ENCODE results near the gene BRD3OS. TPM values are rescaled to one million over a fixed set of nuclear protein-coding genes. Genes with fewer than 3 reads are reported as not detected.

The BRD3OS gene
- total RNA-seq, 1 donor from 2014 or later: 14.5 TPM

DNA sequence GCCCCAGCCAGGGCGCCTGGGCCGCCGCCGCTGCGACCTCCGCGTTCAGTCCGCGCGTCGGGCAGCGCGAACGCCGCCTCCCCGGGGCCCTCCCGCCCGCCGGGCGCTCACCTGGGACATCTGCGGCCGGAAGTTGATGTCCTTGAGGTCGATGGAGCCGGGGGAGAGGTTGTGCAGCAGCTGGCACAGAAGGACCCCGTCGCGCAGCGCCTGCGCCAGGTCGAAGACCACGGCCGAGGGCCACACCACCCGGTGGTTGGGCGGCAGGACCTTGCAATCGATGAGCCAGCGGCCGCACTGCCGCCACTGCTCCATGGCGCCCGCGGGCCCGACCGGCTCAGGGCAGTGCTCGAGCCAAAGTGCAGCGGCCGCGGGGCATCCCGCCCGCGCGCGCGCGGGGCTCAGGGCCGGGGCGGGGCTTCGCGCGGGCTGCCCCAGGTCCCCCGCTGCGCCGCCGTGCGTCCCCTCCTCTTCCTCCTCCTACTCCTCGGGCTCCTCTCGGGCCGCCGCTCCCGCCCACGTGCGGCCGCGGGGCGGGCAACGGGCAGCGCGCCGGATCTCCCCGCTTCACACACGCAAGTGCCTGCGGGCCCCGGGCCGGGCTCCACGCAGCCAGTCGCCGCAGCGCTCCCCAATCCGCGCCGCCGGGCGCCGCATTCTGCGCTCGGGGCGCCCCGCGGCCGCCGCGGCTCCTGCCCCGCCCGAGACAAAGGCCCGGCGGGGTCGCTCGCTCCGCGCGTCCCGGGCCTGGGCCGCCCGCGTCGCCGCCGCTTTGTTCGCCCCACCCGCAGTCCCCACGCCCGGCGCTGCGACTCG is 33.1 kb upstream of the BRD3OS start, which contains the start of gene VAV2:
Gene VAV2, minus strand, starts transcription at position 361 of the 816 bp plus-strand sequence. Its CDS starts 46 bp downstream, at position 315.
- Mint-ChIP-seq H3K27me3 (ENCODE audit: insufficient read depth) (peaks cover 19% of the 10 kb centered on the region), H3K27ac (no peak within 1 kb of the TSS), H3K4me3 (peak within 1 kb of the TSS; percentile 72), H3K9me3 (no peaks in the 10 kb centered on the region), H3K4me1 (ENCODE audit: low read depth) (no peaks in the 10 kb centered on the region), H3K36me3 (ENCODE audit: low read depth) (no peaks in the 10 kb centered on the region)
- intact Hi-C loops (cut with micrococcal nuclease): loop anchor here (1.0 to 5.0 kb wide), 5 partner anchors 33 to 575 kb away; partner anchors contain the start of genes BRD3, BRD3OS, CACFD1 and REXO4
- DNase-seq (ENCODE audit: low spot score): peak; percentile 44

DNA sequence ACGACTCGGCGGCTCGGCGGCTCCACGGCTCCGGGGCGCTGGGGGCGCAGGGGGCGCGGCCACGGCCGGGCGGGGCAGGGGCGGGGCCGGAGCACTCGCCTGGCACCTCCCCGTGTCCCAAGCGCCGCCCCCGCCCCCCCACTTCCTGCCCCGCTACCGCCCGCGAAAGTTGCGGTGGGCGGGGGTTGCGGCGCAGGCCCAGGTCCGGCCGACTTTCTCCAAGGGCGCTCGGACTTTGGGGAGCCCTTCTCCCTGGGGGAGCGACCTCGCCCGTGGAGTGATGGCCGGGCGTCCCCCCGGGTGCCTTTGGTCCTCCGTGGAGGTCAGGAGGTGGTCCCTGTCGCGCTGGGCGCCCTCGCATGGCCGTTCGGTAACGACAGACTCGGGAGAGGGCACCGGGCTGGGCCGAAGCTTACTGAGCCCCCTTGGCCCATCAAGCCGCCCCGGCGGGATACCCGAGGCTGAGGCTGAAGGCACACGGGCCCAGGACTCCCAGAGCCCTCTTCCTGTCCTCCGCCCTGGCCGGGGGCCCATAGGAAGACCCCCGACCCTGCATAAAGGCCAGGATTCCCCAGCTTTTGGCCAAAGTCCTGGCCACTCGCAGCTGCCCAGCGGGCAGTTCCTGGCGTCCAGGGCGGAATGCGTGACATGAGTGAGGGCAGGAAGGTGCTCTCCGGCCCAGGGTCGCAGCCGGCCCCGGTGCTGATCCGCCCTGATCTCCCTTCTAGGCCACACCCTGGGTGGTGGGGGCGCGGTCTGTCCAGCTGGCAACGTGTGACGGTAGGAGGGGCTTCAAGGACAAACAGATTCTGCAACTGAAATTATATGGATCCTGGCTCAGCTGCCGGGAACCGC is 32.3 kb upstream of the BRD3OS start:
- H3K4me3 Mint-ChIP-seq: peak overlapping the region; percentile 72

DNA sequence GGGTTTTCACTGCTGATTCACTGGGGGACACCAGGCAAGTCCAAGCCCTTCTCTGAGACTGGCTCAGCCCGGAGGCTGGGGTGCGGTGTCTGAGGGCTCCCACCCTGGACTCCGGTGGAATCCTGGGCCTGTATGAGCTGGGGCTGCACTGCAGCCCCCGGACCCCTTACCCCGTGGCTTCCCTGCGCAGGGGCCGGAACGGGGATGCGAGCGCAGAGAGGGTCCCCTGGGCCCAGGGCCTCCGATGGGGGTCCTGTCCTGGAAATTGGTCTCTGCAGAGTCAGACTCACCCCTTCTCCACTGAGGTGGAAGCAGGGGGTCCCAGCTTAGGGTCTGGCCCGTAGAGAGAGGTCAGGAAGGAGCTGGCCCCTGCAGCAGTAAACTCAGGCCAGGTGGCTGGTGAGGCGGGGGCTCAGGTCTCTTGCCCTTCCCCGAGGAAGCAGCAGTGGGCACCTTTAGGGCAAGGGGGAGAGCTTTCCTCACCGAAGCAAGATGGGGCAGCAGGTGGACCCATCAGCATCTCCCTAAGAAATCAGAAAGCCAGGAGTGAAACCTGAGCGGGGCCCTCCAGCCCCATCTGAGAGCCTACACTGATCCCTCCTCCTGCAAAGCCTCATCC is 31.5 kb upstream of the BRD3OS start:
- Mint-ChIP-seq H3K27me3 (ENCODE audit: insufficient read depth) (peaks cover 19% of the 10 kb centered on the region), H3K27ac (no peak overlapping the region), H3K4me1 (ENCODE audit: low read depth) (no peaks in the 10 kb centered on the region), H3K4me3 (peak overlapping the region; percentile 70), H3K36me3 (ENCODE audit: low read depth) (no peaks in the 10 kb centered on the region), H3K9me3 (no peaks in the 10 kb centered on the region)
- no peak for DNase-seq (ENCODE audit: low spot score)
- intact Hi-C loops (cut with micrococcal nuclease): loop anchor here (1.0 to 5.0 kb wide), 5 partner anchors 106 to 576 kb away; partner anchors contain the start of genes CACFD1 and REXO4

More for the DNA sequence above, 32.3 kb upstream of the BRD3OS start:
- DNase-seq (ENCODE audit: low spot score): peak; percentile 49
- Mint-ChIP-seq H3K9me3 (no peaks in the 10 kb centered on the region), H3K27me3 (ENCODE audit: insufficient read depth) (peaks cover 19% of the 10 kb centered on the region), H3K36me3 (ENCODE audit: low read depth) (no peaks in the 10 kb centered on the region), H3K27ac (no peak overlapping the region), H3K4me1 (ENCODE audit: low read depth) (no peaks in the 10 kb centered on the region)
- intact Hi-C loops (cut with micrococcal nuclease): loop anchor here (1.0 to 5.0 kb wide), 5 partner anchors 32 to 576 kb away; partner anchors contain the start of genes BRD3, BRD3OS, CACFD1 and REXO4

DNA sequence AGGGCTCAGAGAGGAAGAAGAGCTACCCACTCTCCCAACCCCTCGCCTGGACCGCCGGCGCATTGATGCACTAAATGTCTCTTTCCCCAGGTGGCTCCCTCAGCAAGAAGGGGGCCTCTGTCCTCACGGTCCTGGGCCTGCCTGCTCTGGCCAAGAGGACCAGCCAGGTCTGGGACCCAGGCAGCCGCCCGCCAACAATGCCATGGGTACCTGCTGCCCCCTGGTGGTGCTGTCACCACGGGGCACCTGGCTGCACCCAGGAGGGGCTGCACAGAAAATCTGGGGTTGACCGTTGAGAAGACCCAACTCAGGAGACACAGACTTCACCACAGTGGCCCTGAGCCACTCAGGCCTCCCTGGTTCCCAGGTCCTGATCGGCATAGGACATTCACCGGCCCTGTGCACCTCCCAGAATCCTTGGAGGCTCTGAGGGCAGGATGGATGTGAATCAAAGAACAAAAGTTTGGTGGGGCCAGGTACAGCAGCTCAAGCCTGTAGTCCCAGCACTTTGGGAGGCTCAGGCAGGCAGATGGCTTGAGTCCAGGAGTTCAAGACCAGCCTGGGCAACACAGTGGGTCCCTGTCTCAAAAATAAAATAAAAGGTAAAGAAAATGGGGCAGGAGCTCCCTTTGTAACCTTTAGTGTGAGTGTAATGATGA is 30.8 kb upstream of the BRD3OS start:
- Mint-ChIP-seq H3K36me3 (ENCODE audit: low read depth) (no peaks in the 10 kb centered on the region), H3K27me3 (ENCODE audit: insufficient read depth) (peaks cover 19% of the 10 kb centered on the region), H3K4me3 (peak overlapping the region; percentile 70), H3K4me1 (ENCODE audit: low read depth) (no peaks in the 10 kb centered on the region), H3K9me3 (no peaks in the 10 kb centered on the region), H3K27ac (no peak overlapping the region)
- DNase-seq (ENCODE audit: low spot score): peak; percentile 51
- intact Hi-C loops (cut with micrococcal nuclease): loop anchor here (1.0 to 5.0 kb wide), 4 partner anchors 105 to 577 kb away; partner anchors contain the start of gene REXO4

DNA sequence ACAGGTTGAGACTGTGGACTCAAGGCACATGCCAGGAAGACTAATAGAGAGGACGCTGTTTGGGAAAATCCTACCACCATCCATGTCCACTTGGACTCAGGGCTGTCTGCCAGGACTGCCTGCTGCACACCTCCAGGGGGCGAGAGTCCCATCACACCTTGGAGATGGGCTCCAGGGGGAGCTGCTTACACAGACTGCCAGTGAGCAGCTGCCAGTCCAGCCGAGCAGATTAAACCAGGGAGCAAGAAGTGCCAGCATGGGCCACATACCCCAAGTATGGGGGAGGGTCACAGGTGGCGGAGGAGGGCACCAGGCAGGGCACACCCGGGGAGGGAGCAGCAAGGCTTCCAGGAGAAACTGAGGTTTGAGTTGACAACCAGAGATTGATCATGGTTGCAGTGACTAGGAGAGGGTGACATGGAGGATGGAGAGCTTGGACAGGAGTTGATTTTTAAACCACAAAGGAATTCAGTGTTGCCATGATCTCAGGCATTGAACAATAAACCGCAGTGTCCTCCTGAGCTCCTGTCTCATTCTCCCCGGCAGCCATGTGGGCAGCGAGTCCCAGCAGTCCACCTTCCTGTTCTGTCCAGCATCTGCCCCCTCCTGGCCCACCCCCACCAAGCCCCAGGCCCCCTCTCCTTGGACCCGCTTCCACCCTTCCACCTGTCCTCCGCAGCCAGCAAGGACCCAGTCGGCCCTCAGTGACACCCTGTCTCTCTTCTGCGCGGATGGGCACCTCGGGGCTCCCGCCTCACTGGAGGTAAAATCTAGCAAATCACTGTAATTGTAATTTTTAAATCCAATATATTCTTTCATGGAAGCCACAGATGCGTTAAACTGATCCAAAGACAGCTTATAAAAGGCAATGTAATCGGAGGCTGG is 30.0 kb upstream of the BRD3OS start:
- intact Hi-C loops (cut with micrococcal nuclease): no loop called here
- no peak overlapping the region for H3K27ac Mint-ChIP-seq
- H3K4me3 Mint-ChIP-seq: no peak overlapping the region

DNA sequence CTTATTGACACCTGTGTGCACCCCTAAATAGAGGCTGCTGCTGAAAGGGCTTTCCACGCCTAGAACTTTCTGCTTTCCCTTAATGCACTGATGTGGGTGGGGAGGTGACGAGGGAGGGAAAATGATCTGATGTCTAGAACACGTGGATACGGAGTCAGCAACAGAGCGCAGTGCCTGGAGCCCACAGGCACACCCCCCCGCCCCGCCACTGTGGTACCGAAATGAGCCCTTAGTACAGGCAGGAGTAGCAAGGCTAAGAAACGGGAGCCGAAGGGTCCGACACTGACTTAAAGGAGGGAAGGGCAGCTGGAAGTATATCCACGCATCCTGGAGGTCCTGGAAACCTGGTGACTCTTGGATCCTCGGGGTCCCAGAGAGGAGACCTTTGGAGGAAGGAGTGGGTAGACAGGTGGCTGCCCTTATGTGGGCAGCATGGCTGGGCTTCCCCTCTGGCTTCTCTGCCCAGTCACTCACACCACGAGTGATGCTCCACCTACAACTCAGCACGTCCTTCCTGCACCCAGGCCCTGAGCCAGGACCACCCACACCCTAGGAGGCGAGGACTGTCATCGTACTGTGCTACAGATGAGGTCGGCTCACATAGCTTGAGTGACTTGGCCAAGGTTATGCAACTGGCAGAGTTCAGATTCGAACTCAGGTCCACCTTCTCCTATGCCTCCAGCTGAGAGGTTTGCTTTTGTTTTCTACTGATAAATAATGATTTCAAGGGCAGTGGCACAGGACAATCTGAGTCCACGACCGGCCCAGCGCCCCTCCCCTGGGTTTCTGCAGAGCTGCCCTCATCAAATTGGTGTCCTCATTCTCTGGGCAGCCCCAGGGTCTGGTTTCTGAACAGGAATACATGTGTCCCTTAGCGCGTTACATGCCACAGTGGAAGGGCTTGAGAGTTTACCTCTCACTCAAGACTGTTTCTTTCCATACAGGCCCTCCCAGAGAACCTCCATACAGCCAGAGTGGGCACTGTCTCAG is 28.5 kb upstream of the BRD3OS start:
- Mint-ChIP-seq H3K27ac (no peak overlapping the region), H3K27me3 (ENCODE audit: insufficient read depth) (peaks cover 3% of the 10 kb centered on the region), H3K4me3 (no peak overlapping the region), H3K36me3 (ENCODE audit: low read depth) (no peaks in the 10 kb centered on the region), H3K4me1 (ENCODE audit: low read depth) (no peaks in the 10 kb centered on the region), H3K9me3 (no peaks in the 10 kb centered on the region)
- DNase-seq (ENCODE audit: low spot score): no peak
- intact Hi-C loops (cut with micrococcal nuclease): no loop called here

More for the DNA sequence above, 30.0 kb upstream of the BRD3OS start:
- H3K9me3 Mint-ChIP-seq: no peaks in the 10 kb centered on the region
- peaks cover 12% of the 10 kb centered on the region for H3K27me3 Mint-ChIP-seq (ENCODE audit: insufficient read depth)
- no peaks in the 10 kb centered on the region for H3K4me1 Mint-ChIP-seq (ENCODE audit: low read depth)
- H3K36me3 Mint-ChIP-seq (ENCODE audit: low read depth): no peaks in the 10 kb centered on the region
- DNase-seq (ENCODE audit: low spot score): no peak

DNA sequence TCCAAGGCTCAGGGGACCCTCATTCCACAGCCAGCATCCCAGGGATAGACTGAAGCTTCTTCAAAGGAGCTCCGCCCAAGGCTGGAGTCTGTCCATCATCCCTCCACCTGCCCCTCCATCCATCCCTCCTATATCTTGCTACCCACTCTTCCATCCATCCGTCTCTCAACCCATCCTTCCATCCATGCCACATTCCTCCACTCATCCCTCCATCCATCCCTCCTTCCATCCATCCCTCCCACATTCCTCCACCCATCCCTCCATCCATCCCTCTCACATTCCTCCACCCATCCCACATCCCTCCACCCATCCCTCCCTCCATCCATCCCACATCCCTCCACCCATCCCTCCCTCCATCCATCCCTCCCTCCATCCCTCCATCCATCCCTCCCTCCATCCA is 27.7 kb upstream of the BRD3OS start:
- intact Hi-C loops (cut with micrococcal nuclease): no loop called here
- no peaks in the 10 kb centered on the region for H3K9me3 Mint-ChIP-seq
- H3K36me3 Mint-ChIP-seq (ENCODE audit: low read depth): no peaks in the 10 kb centered on the region
- H3K4me3 Mint-ChIP-seq: no peak overlapping the region
- peaks cover 3% of the 10 kb centered on the region for H3K27me3 Mint-ChIP-seq (ENCODE audit: insufficient read depth)
- no peak for DNase-seq (ENCODE audit: low spot score)
- no peak overlapping the region for H3K27ac Mint-ChIP-seq
- no peaks in the 10 kb centered on the region for H3K4me1 Mint-ChIP-seq (ENCODE audit: low read depth)

DNA sequence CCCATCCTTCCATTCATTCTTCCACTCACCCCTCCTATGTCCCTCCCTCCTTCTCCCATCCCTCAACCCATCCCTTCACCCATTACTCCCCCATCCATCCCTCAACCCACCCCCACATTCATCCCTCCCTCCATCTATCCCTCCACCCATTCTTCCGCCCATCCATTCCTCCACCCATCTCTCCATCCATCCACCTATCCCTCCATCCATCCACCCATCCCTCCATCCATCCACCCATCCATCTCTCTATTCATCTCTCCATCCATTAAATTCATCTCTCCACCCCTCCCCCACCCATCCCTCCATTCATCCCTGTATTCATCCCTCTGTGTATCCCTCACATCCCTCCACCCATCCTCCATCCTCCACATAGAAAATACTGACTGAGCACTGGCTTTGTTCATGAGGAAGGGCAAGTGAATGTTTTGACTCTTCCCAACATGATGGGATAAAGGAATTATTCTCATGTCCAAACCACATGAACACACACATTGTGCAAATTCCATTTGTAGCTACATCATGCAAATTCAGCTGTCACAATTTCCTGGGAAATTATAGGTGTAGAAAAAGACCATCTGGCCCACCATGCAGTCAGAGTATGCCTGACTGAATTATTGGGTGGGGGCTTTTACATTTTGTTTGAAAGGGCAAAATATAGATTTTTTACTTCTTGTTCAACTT is 26.2 kb upstream of the BRD3OS start:
- Mint-ChIP-seq H3K9me3 (no peaks in the 10 kb centered on the region), H3K36me3 (ENCODE audit: low read depth) (no peaks in the 10 kb centered on the region), H3K4me3 (no peak overlapping the region), H3K4me1 (ENCODE audit: low read depth) (no peaks in the 10 kb centered on the region), H3K27ac (no peak overlapping the region), H3K27me3 (ENCODE audit: insufficient read depth) (peaks cover 3% of the 10 kb centered on the region)
- no peak for DNase-seq (ENCODE audit: low spot score)
- intact Hi-C loops (cut with micrococcal nuclease): no loop called here

DNA sequence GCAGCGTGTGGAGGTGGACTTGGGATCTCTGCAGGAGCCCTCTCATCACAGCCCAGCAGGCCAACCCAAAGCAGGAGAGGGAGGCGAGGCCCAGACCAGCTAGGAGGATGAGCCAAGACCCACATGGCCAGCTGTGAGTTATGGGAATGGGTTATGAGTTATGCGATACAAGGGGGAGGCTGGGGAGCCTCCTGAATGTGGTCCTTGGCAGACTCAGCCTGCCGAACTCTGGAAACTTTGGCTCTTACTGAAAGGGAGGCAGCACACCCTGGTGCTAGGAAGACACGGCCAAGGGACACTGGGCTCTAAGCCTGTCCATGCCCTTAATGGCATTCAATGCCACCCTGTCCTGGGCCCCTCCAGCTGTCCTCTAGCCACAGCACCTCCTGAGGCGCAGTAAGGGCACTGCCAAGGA is 25.4 kb upstream of the BRD3OS start:
- no peak for DNase-seq (ENCODE audit: low spot score)
- Mint-ChIP-seq H3K36me3 (ENCODE audit: low read depth) (no peaks in the 10 kb centered on the region), H3K4me1 (ENCODE audit: low read depth) (no peaks in the 10 kb centered on the region), H3K27ac (no peak overlapping the region), H3K27me3 (ENCODE audit: insufficient read depth) (no peaks in the 10 kb centered on the region), H3K9me3 (no peaks in the 10 kb centered on the region), H3K4me3 (no peak overlapping the region)
- intact Hi-C loops (cut with micrococcal nuclease): no loop called here

DNA sequence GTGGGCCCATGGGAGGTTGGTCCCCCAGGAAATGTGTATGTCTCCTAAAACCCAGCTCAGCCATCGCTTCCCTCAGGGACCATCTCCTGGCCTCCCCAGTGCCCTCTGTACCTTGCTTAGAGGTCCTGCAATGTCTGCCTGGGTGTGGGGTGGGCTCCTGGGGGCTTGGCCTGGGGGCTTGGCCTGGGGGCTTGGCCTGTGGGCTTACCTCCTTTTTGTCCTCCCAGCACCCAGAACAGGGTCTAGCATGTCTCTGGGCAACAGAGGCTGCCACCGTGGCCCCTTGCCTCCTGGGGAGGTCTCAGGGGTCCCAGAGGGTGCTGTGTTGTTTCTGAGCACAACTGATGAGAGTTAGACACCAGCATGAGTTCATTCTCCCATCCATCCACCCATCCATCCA is 22.5 kb upstream of the BRD3OS start:
- no peak for DNase-seq (ENCODE audit: low spot score)
- Mint-ChIP-seq H3K9me3 (no peaks in the 10 kb centered on the region), H3K4me3 (no peak overlapping the region), H3K27me3 (ENCODE audit: insufficient read depth) (peaks cover 4% of the 10 kb centered on the region), H3K27ac (no peak overlapping the region), H3K36me3 (ENCODE audit: low read depth) (no peaks in the 10 kb centered on the region), H3K4me1 (ENCODE audit: low read depth) (no peaks in the 10 kb centered on the region)
- intact Hi-C loops (cut with micrococcal nuclease): no loop called here

All from activated T-helper 1 cell treated with anti-CD3 and anti-CD28 coated beads, Interleukin-12 subunit alpha, Interleukin-12 subunit beta, Interleukin-2, Interleukin-4 antibody, amounts not matched to agents 30 ng/mL and 10 ng/mL and 1 ng/mL, durations not matched to agents 14 hours and 24 hours and 36 hours (primary cell).